Adrenal gland (tissue), 5 donors: ENCODE measurements around the gene DPM3.

Experiments used
- CTCF ChIP-seq, 6 experiments: fragments of 450-650 bp in 4 of 6; fragments of 200-600 bp in 2 of 6; sonication (generic) in 1 of 6; IDR thresholded peaks; 1 replicate in 5 of 6; 2 replicates in 1 of 6; pipeline versions ENCODE4 v1.5.1 to v1.8.0; 2016 to 2021; ENCODE audit warnings: antibody characterized with exemption in 6 of 6, mild to moderate bottlenecking in 2 of 6, moderate library complexity in 1 of 6
- POLR2A ChIP-seq, 2 donors: fragments of 450-650 bp; IDR thresholded peaks; one replicate each; pipeline ENCODE4 v1.6.1; 2017; ENCODE audit warnings: antibody characterized with exemption in 2 of 2, mild to moderate bottlenecking in 2 of 2, moderate library complexity in 1 of 2
- donor health status: DM: no; HTN: no; CAD: no.

- TF ChIP-seq CTCF (IDR thresholded peaks at IDR 0.05) (no peak), POLR2A (IDR thresholded peaks at IDR 0.05) (no peak)
These were observed 41.8 kb upstream of the DPM3 start for GRCh38 chr1:155182052-155182550.
